WTC11 (cell line): ENCODE data around the gene HAUS2. TPM values are rescaled to one million over a fixed set of nuclear protein-coding genes. Genes with fewer than 3 reads are reported as not detected.

Experiments
- ATF1 ChIP-seq: sonication (generic); formaldehyde crosslinking; IDR thresholded peaks from 2 replicates; pipeline ENCODE4 v1.8.1; 2023; ENCODE audit warnings: mild to moderate bottlenecking, moderate library complexity, missing genetic modification reagents
- CBFB ChIP-seq: sonication (generic); formaldehyde crosslinking; IDR thresholded peaks from 2 replicates; pipeline ENCODE4 v1.8.1; 2022; ENCODE audit warnings: mild to moderate bottlenecking, low read depth, missing genetic modification reagents
- EMX1 ChIP-seq: fragments of 250-450 bp; sonication (Bioruptor Pico); IDR thresholded peaks from 2 replicates; pipeline ENCODE4 v1.8.0; 2021; ENCODE audit warnings: mild to moderate bottlenecking
- ESRRA ChIP-seq: sonication (generic); formaldehyde crosslinking; IDR thresholded peaks from 2 replicates; pipeline ENCODE4 v1.8.1; 2022; ENCODE audit warnings: mild to moderate bottlenecking, missing genetic modification reagents, borderline replicate concordance
- ETV6 ChIP-seq: sonication (generic); formaldehyde crosslinking; IDR thresholded peaks from 2 replicates; pipeline ENCODE4 v1.8.1; 2022; ENCODE audit warnings: mild to moderate bottlenecking, missing genetic modification reagents
- FOXP1 ChIP-seq: sonication (generic); formaldehyde crosslinking; IDR thresholded peaks from 2 replicates; pipeline ENCODE4 v1.8.0; 2022; ENCODE audit warnings: missing genetic modification reagents, mild to moderate bottlenecking, moderate library complexity, borderline replicate concordance
- KAT7 ChIP-seq: sonication (generic); formaldehyde crosslinking; IDR thresholded peaks from 2 replicates; pipeline ENCODE4 v1.8.1; 2023; ENCODE audit warnings: missing genetic modification reagents, mild to moderate bottlenecking, borderline replicate concordance
- SMAD3 ChIP-seq: sonication (generic); formaldehyde crosslinking; IDR thresholded peaks from 2 replicates; pipeline ENCODE4 v1.8.0; 2022; ENCODE audit warnings: missing genetic modification reagents, mild to moderate bottlenecking, borderline replicate concordance
- TEAD4 ChIP-seq: sonication (generic); formaldehyde crosslinking; IDR thresholded peaks from 2 replicates; pipeline ENCODE4 v1.8.0; 2022; ENCODE audit warnings: mild to moderate bottlenecking, missing genetic modification reagents
- ZNF317 ChIP-seq: sonication (generic); formaldehyde crosslinking; IDR thresholded peaks from 2 replicates; pipeline ENCODE4 v1.8.1; 2023; ENCODE audit warnings: low read depth, mild to moderate bottlenecking, moderate library complexity, missing genetic modification reagents, borderline replicate concordance
- total RNA-seq: library from RNA; stranded (reverse); gene quantifications from 3 replicates; pipeline ENCODE4 v1.2.3, GENCODE V29; 2021
- TF ChIP-seq, protein P1 (sequence below): sonication (generic); formaldehyde crosslinking; IDR thresholded peaks from 2 replicates; pipeline ENCODE4 v1.8.1; 2023; ENCODE audit warnings: mild to moderate bottlenecking, moderate library complexity, missing genetic modification reagents
- TF ChIP-seq, protein P2 (sequence below): fragments of 250-450 bp; sonication (Bioruptor Pico); IDR thresholded peaks from 2 replicates; pipeline ENCODE4 v1.9.0; 2021; ENCODE audit warnings: mild to moderate bottlenecking
- TF ChIP-seq, protein P3 (sequence below): sonication (generic); formaldehyde crosslinking; IDR thresholded peaks from 2 replicates; pipeline ENCODE4 v1.8.0; 2022; ENCODE audit warnings: missing genetic modification reagents
- TF ChIP-seq, protein P4 (sequence below): fragments of 250-450 bp; sonication (Bioruptor Pico); IDR thresholded peaks from 2 replicates; pipeline ENCODE4 v1.9.0; 2021; ENCODE audit warnings: moderate library complexity, mild to moderate bottlenecking, inconsistent platforms, borderline replicate concordance
- TF ChIP-seq, protein P5 (sequence below): sonication (generic); formaldehyde crosslinking; IDR thresholded peaks from 2 replicates; pipeline ENCODE4 v1.8.0; 2023; ENCODE audit warnings: missing genetic modification reagents, mild to moderate bottlenecking, borderline replicate concordance
- TF ChIP-seq, protein P6 (sequence below): sonication (generic); formaldehyde crosslinking; IDR thresholded peaks from 2 replicates; pipeline ENCODE4 v1.8.1; 2022; ENCODE audit warnings: missing genetic modification reagents, borderline replicate concordance
- TF ChIP-seq, protein P7 (sequence below): sonication (generic); formaldehyde crosslinking; IDR thresholded peaks from 2 replicates; pipeline ENCODE4 v1.8.0; 2022; ENCODE audit warnings: mild to moderate bottlenecking, missing genetic modification reagents
- TF ChIP-seq, protein P8 (sequence below): sonication (generic); formaldehyde crosslinking; IDR thresholded peaks from 2 replicates; pipeline ENCODE4 v1.8.1; 2022; ENCODE audit warnings: low read depth, mild to moderate bottlenecking, moderate library complexity, missing genetic modification reagents, borderline replicate concordance

The HAUS2 gene
- total RNA-seq, 1 experiment from 2014 or later: 17.9 TPM

DNA sequence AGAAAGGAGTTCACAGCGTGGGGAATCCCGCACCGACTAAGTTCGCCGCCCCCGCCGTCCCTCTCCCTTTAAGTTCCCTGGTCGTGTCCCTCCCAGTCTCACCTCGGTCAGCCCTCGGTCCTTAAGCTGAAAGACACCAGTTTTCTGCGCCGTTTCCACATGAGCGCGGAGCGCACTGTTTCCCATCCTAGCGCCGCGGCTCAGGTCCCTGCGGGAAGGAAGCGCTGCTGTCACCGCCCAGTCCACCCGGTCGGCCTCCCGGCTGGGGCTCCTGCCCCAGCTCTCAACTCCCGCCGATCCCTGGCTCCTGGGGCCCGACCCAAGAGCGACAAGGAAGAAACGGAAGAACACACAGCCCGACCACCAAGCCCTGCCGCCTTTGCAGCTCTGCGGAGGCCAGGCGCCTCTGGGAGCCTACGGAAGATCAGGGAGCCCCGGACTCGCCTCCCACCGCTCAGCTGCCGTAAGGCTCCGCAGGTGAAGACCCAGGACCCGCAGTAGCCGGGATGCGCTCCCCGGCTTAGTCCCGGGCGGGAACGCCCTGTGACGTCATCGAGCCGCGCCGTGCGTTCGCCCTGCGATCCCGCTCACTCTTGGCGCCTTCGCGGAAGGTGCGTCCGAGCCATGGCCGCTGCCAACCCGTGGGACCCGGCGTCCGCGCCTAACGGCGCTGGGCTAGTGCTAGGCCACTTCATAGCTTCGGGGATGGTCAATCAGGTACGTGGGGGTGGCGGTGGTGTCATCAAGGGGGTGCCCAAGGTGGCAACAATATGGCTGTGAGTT, at the start of gene HAUS2, which contains the start of gene LRRC57 (continued):
- TF ChIP-seq, protein P1, sequence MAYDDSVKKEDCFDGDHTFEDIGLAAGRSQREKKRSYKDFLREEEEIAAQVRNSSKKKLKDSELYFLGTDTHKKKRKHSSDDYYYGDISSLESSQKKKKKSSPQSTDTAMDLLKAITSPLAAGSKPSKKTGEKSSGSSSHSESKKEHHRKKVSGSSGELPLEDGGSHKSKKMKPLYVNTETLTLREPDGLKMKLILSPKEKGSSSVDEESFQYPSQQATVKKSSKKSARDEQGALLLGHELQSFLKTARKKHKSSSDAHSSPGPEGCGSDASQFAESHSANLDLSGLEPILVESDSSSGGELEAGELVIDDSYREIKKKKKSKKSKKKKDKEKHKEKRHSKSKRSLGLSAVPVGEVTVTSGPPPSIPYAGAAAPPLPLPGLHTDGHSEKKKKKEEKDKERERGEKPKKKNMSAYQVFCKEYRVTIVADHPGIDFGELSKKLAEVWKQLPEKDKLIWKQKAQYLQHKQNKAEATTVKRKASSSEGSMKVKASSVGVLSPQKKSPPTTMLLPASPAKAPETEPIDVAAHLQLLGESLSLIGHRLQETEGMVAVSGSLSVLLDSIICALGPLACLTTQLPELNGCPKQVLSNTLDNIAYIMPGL (CRISPR knock-in tag): peak; percentile 82; the same call in 1 of the 2 replicates
- TF ChIP-seq ESRRA (0 out of 2 replicates have a peak, but pooled peaks have one; percentile 33), TEAD4 (CRISPR knock-in tag) (no peak), ZNF317 (CRISPR knock-in tag) (no peak), CBFB (CRISPR knock-in tag) (no peak), KAT7 (CRISPR knock-in tag) (peak; percentile 84; the same call in 1 of the 2 replicates), EMX1 (no peak), SMAD3 (CRISPR knock-in tag) (no peak), ATF1 (CRISPR knock-in tag) (peak; percentile 73; the same call in 1 of the 2 replicates), ETV6 (CRISPR knock-in tag) (peak; percentile 42; the same call in 1 of the 2 replicates), FOXP1 (0 out of 2 replicates have a peak, but pooled peaks have one; percentile 40)
- TF ChIP-seq, protein P2, sequence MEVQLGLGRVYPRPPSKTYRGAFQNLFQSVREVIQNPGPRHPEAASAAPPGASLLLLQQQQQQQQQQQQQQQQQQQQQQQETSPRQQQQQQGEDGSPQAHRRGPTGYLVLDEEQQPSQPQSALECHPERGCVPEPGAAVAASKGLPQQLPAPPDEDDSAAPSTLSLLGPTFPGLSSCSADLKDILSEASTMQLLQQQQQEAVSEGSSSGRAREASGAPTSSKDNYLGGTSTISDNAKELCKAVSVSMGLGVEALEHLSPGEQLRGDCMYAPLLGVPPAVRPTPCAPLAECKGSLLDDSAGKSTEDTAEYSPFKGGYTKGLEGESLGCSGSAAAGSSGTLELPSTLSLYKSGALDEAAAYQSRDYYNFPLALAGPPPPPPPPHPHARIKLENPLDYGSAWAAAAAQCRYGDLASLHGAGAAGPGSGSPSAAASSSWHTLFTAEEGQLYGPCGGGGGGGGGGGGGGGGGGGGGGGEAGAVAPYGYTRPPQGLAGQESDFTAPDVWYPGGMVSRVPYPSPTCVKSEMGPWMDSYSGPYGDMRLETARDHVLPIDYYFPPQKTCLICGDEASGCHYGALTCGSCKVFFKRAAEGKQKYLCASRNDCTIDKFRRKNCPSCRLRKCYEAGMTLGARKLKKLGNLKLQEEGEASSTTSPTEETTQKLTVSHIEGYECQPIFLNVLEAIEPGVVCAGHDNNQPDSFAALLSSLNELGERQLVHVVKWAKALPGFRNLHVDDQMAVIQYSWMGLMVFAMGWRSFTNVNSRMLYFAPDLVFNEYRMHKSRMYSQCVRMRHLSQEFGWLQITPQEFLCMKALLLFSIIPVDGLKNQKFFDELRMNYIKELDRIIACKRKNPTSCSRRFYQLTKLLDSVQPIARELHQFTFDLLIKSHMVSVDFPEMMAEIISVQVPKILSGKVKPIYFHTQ: no peak
- TF ChIP-seq, protein P3, sequence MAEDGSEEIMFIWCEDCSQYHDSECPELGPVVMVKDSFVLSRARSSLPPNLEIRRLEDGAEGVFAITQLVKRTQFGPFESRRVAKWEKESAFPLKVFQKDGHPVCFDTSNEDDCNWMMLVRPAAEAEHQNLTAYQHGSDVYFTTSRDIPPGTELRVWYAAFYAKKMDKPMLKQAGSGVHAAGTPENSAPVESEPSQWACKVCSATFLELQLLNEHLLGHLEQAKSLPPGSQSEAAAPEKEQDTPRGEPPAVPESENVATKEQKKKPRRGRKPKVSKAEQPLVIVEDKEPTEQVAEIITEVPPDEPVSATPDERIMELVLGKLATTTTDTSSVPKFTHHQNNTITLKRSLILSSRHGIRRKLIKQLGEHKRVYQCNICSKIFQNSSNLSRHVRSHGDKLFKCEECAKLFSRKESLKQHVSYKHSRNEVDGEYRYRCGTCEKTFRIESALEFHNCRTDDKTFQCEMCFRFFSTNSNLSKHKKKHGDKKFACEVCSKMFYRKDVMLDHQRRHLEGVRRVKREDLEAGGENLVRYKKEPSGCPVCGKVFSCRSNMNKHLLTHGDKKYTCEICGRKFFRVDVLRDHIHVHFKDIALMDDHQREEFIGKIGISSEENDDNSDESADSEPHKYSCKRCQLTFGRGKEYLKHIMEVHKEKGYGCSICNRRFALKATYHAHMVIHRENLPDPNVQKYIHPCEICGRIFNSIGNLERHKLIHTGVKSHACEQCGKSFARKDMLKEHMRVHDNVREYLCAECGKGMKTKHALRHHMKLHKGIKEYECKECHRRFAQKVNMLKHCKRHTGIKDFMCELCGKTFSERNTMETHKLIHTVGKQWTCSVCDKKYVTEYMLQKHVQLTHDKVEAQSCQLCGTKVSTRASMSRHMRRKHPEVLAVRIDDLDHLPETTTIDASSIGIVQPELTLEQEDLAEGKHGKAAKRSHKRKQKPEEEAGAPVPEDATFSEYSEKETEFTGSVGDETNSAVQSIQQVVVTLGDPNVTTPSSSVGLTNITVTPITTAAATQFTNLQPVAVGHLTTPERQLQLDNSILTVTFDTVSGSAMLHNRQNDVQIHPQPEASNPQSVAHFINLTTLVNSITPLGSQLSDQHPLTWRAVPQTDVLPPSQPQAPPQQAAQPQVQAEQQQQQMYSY (CRISPR knock-in tag): no peak
- TF ChIP-seq, protein P4, sequence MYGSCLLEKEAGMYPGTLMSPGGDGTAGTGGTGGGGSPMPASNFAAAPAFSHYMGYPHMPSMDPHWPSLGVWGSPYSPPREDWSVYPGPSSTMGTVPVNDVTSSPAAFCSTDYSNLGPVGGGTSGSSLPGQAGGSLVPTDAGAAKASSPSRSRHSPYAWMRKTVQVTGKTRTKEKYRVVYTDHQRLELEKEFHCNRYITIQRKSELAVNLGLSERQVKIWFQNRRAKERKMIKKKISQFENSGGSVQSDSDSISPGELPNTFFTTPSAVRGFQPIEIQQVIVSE (CRISPR knock-in tag): no peak
- TF ChIP-seq, protein P5, sequence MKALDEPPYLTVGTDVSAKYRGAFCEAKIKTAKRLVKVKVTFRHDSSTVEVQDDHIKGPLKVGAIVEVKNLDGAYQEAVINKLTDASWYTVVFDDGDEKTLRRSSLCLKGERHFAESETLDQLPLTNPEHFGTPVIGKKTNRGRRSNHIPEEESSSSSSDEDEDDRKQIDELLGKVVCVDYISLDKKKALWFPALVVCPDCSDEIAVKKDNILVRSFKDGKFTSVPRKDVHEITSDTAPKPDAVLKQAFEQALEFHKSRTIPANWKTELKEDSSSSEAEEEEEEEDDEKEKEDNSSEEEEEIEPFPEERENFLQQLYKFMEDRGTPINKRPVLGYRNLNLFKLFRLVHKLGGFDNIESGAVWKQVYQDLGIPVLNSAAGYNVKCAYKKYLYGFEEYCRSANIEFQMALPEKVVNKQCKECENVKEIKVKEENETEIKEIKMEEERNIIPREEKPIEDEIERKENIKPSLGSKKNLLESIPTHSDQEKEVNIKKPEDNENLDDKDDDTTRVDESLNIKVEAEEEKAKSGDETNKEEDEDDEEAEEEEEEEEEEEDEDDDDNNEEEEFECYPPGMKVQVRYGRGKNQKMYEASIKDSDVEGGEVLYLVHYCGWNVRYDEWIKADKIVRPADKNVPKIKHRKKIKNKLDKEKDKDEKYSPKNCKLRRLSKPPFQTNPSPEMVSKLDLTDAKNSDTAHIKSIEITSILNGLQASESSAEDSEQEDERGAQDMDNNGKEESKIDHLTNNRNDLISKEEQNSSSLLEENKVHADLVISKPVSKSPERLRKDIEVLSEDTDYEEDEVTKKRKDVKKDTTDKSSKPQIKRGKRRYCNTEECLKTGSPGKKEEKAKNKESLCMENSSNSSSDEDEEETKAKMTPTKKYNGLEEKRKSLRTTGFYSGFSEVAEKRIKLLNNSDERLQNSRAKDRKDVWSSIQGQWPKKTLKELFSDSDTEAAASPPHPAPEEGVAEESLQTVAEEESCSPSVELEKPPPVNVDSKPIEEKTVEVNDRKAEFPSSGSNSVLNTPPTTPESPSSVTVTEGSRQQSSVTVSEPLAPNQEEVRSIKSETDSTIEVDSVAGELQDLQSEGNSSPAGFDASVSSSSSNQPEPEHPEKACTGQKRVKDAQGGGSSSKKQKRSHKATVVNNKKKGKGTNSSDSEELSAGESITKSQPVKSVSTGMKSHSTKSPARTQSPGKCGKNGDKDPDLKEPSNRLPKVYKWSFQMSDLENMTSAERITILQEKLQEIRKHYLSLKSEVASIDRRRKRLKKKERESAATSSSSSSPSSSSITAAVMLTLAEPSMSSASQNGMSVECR (CRISPR knock-in tag): peak; percentile 73; the same call in 1 of the 2 replicates
- TF ChIP-seq, protein P6, sequence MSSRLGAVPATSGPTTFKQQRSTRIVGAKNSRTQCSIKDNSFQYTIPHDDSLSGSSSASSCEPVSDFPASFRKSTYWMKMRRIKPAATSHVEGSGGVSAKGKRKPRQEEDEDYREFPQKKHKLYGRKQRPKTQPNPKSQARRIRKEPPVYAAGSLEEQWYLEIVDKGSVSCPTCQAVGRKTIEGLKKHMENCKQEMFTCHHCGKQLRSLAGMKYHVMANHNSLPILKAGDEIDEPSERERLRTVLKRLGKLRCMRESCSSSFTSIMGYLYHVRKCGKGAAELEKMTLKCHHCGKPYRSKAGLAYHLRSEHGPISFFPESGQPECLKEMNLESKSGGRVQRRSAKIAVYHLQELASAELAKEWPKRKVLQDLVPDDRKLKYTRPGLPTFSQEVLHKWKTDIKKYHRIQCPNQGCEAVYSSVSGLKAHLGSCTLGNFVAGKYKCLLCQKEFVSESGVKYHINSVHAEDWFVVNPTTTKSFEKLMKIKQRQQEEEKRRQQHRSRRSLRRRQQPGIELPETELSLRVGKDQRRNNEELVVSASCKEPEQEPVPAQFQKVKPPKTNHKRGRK (CRISPR knock-in tag): no peak
- TF ChIP-seq, protein P7, sequence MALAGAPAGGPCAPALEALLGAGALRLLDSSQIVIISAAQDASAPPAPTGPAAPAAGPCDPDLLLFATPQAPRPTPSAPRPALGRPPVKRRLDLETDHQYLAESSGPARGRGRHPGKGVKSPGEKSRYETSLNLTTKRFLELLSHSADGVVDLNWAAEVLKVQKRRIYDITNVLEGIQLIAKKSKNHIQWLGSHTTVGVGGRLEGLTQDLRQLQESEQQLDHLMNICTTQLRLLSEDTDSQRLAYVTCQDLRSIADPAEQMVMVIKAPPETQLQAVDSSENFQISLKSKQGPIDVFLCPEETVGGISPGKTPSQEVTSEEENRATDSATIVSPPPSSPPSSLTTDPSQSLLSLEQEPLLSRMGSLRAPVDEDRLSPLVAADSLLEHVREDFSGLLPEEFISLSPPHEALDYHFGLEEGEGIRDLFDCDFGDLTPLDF (CRISPR knock-in tag): no peak
- TF ChIP-seq, protein P8, sequence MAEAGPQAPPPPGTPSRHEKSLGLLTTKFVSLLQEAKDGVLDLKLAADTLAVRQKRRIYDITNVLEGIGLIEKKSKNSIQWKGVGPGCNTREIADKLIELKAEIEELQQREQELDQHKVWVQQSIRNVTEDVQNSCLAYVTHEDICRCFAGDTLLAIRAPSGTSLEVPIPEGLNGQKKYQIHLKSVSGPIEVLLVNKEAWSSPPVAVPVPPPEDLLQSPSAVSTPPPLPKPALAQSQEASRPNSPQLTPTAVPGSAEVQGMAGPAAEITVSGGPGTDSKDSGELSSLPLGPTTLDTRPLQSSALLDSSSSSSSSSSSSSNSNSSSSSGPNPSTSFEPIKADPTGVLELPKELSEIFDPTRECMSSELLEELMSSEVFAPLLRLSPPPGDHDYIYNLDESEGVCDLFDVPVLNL: 0 out of 2 replicates have a peak, but pooled peaks have one; percentile 70
